Activated T-helper 1 cell treated with anti-CD3 and anti-CD28 coated beads, Interleukin-12 subunit alpha, Interleukin-12 subunit beta, Interleukin-2, Interleukin-4 antibody, amounts not matched to agents 30 ng/mL and 10 ng/mL and 1 ng/mL, durations not matched to agents 14 hours and 24 hours and 36 hours (primary cell): ENCODE results near the gene TICAM2. TPM values are rescaled to one million over a fixed set of nuclear protein-coding genes. Genes with fewer than 3 reads are reported as not detected.

ENCODE experiments used
- DNase-seq: peaks from one replicate; pipeline ENCODE4 v3.0.0; 2021; ENCODE audit warnings: low spot score
- H3K27ac Mint-ChIP-seq: one replicate; pipeline ENCODE4 v1.8.0; 2021; ENCODE audit warnings: mild to moderate bottlenecking, mixed read lengths
- H3K27me3 Mint-ChIP-seq: one replicate; pipeline ENCODE4 v1.8.0; 2022; ENCODE audit warnings: mild to moderate bottlenecking, moderate library complexity, mixed read lengths; ENCODE audit not compliant: insufficient read depth
- H3K36me3 Mint-ChIP-seq: one replicate; pipeline ENCODE4 v1.8.0; 2021; ENCODE audit warnings: low read depth, mixed read lengths
- H3K4me1 Mint-ChIP-seq: one replicate; pipeline ENCODE4 v1.8.0; 2021; ENCODE audit warnings: low read depth, mixed read lengths
- H3K4me3 Mint-ChIP-seq: one replicate; pipeline ENCODE4 v1.8.0; 2021; ENCODE audit warnings: mild to moderate bottlenecking, moderate library complexity, mixed read lengths
- H3K9me3 Mint-ChIP-seq: one replicate; pipeline ENCODE4 v1.8.0; 2021; ENCODE audit warnings: mixed read lengths
- intact Hi-C: fragments of 100-400 bp; cut with micrococcal nuclease; formaldehyde crosslinking; loops from one replicate; pipeline ENCODE4 v1.15.1; 2024
- total RNA-seq: library from RNA; stranded (reverse); gene quantifications from 2 replicates; pipeline ENCODE4 v1.2.3, GENCODE V29; 2022

TICAM2 gene
- total RNA-seq, 1 donor from 2014 or later = 1.1 TPM

DNA sequence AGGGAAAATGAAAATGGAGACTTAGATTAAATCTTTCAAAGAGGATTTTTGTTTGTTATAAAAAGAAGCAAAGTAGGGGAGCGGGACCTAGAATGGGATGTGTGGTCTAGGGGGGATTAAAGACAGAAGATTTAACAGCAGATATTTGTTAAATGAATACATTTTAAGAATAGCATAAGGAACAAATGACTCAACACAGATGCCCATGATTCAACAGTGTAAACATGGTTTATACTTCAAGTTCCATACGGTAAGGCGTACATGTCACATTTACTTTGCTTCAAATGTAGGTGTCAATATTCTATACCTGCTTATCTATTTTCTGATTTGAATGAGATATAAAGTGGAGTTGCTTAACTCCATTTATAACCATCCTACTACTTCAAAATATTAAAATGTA, 1.5 kb downstream of the TICAM2 start:
- intact Hi-C loops = loop anchor here (1.0 to 2.0 kb wide), 8 partner anchors 11 to 241 kb away; partner anchors contain the start of genes AP3S1, ATG12, FEM1C and TMED7
- Mint-ChIP-seq H3K36me3 (peaks cover 17% of the 10 kb centered on the region), H3K4me3 (peak overlapping the region; percentile 65), H3K9me3 (no peaks in the 10 kb centered on the region), H3K27me3 (no peaks in the 10 kb centered on the region), H3K27ac (no peak overlapping the region), H3K4me1 (peaks cover 35% of the 10 kb centered on the region)
- DNase-seq = no peak

DNA sequence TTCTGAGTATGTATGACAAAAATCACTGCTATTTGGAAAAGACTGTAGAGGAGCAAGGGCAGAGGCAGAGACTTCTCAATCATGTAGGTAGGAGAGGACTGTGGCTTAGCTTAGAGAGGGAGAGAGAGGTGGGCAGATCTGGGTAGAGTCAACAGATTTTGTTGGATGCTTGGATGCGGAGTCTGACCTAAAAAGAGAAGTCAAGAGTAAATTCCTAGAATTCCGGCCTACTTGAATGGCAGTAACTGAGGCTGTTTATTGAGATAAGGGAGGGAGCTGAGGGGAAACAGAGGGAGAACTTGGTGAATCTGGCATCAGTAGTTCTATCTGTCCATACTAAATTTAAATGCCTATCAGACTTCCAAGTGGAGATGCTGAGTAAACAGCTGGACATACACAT, 2.4 kb downstream of the TICAM2 start:
- Mint-ChIP-seq H3K4me1 (peaks cover 35% of the 10 kb centered on the region), H3K27me3 (no peaks in the 10 kb centered on the region), H3K9me3 (no peaks in the 10 kb centered on the region), H3K27ac (no peak overlapping the region), H3K4me3 (peak overlapping the region; percentile 27), H3K36me3 (peaks cover 16% of the 10 kb centered on the region)
- intact Hi-C loops = loop anchor here (2.0 kb wide), 3 partner anchors 13 to 223 kb away; no protein-coding TSS in a partner anchor
- no peak for DNase-seq

GRCh38 chr5:115599502-115599901, 2.8 kb downstream of the TICAM2 start:
- no peaks in the 10 kb centered on the region for H3K9me3 Mint-ChIP-seq
- no peak for DNase-seq
- H3K27ac Mint-ChIP-seq = no peak overlapping the region
- peak overlapping the region; percentile 52 for H3K4me3 Mint-ChIP-seq
- H3K27me3 Mint-ChIP-seq = no peaks in the 10 kb centered on the region
- intact Hi-C loops = no loop called here
- H3K4me1 Mint-ChIP-seq = peaks cover 35% of the 10 kb centered on the region
- H3K36me3 Mint-ChIP-seq = peaks cover 16% of the 10 kb centered on the region

GRCh38 chr5:115594128-115595047, 7.9 kb downstream of the TICAM2 start:
- DNase-seq = no peak
- Mint-ChIP-seq H3K4me1 (peaks cover 9% of the 10 kb centered on the region), H3K36me3 (peaks cover 6% of the 10 kb centered on the region), H3K27me3 (peaks cover 3% of the 10 kb centered on the region), H3K4me3 (no peak overlapping the region), H3K27ac (no peak overlapping the region), H3K9me3 (no peaks in the 10 kb centered on the region)
- intact Hi-C loops = no loop called here

GRCh38 chr5:115589043-115589442, 13.2 kb downstream of the TICAM2 start:
- no peak overlapping the region for H3K27ac Mint-ChIP-seq
- peaks cover 2% of the 10 kb centered on the region for H3K36me3 Mint-ChIP-seq
- no peak for DNase-seq
- peaks cover 6% of the 10 kb centered on the region for H3K4me1 Mint-ChIP-seq
- intact Hi-C loops = loop anchor here (5.0 kb wide), 2 partner anchors 212 to 478 kb away; no protein-coding TSS in a partner anchor
- peaks cover 3% of the 10 kb centered on the region for H3K27me3 Mint-ChIP-seq
- no peak overlapping the region for H3K4me3 Mint-ChIP-seq
- H3K9me3 Mint-ChIP-seq = no peaks in the 10 kb centered on the region

DNA sequence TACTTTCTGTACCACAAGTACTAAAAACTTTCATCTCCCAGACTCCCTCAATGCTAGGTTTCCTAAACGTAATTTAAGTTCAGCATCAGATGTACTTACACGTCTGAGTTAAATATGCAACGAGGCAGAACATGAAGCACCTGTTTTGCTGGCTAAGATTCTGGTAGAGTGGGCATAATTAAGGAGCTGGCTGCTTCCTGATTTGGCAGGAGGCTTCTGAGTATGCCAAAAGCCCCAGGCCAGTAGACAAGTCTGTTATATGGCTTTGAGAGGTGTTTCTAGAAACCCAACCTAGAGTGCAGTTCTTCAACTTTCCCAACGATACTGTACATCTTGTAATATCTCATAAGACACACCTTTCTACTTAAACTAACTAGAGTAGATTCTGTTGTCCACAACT, 13.6 kb downstream of the TICAM2 start:
- Mint-ChIP-seq H3K4me1 (peaks cover 6% of the 10 kb centered on the region), H3K27ac (no peak overlapping the region), H3K4me3 (no peak overlapping the region), H3K27me3 (peaks cover 3% of the 10 kb centered on the region), H3K36me3 (peaks cover 2% of the 10 kb centered on the region), H3K9me3 (no peaks in the 10 kb centered on the region)
- intact Hi-C loops = loop anchor here (5.0 kb wide), 2 partner anchors 211 to 479 kb away; no protein-coding TSS in a partner anchor
- DNase-seq = no peak

- no peak overlapping the region for H3K27ac Mint-ChIP-seq
- intact Hi-C loops = loop anchor here (1.0 to 5.0 kb wide), 6 partner anchors 14 to 488 kb away; no protein-coding TSS in a partner anchor
- H3K4me1 Mint-ChIP-seq = peaks cover 2% of the 10 kb centered on the region
- no peaks in the 10 kb centered on the region for H3K9me3 Mint-ChIP-seq
- H3K36me3 Mint-ChIP-seq = peaks cover 2% of the 10 kb centered on the region
- no peak for DNase-seq
- no peak overlapping the region for H3K4me3 Mint-ChIP-seq
- H3K27me3 Mint-ChIP-seq = peaks cover 2% of the 10 kb centered on the region
These were observed 15.6 kb downstream of the TICAM2 start for GRCh38 chr5:115586525-115587146.

GRCh38 chr5:115585265-115585664, 17.0 kb downstream of the TICAM2 start:
- DNase-seq = no peak
- Mint-ChIP-seq H3K36me3 (peaks cover 5% of the 10 kb centered on the region), H3K27ac (no peak overlapping the region), H3K27me3 (no peaks in the 10 kb centered on the region), H3K4me1 (no peaks in the 10 kb centered on the region), H3K9me3 (no peaks in the 10 kb centered on the region), H3K4me3 (no peak overlapping the region)
- intact Hi-C loops = loop anchor here (5.0 kb wide), 2 partner anchors 208 to 482 kb away; no protein-coding TSS in a partner anchor

GRCh38 chr5:115584501-115584900, 17.8 kb downstream of the TICAM2 start:
- Mint-ChIP-seq H3K36me3 (peaks cover 5% of the 10 kb centered on the region), H3K4me3 (no peak overlapping the region)

DNA sequence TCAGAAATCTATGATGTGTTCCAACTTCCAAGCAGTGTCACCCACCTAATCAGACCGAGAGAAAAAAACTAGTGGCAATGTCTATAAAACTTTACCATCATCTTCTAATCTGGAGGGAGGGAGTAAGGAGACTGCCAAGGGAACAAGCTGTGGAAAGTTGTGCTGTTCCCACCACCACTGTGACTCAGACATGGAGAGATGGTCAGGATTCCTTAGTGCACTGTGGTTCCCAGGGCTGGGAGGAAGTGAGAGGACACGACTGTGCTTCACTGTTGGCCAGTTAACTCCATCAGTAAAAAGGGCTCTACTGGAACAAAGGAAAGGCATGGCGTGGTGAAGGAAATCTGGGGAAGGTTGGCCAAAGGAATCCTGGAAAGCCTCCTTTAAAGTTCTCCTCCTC, 18.8 kb downstream of the TICAM2 start:
- no peak overlapping the region for H3K4me3 Mint-ChIP-seq
- H3K27me3 Mint-ChIP-seq = no peaks in the 10 kb centered on the region
- H3K4me1 Mint-ChIP-seq = no peaks in the 10 kb centered on the region
- intact Hi-C loops = no loop called here
- DNase-seq = no peak
- H3K27ac Mint-ChIP-seq = no peak overlapping the region
- no peaks in the 10 kb centered on the region for H3K9me3 Mint-ChIP-seq
- peaks cover 5% of the 10 kb centered on the region for H3K36me3 Mint-ChIP-seq

More at GRCh38 chr5:115584501-115584900, 17.8 kb downstream of the TICAM2 start:
- Mint-ChIP-seq H3K27ac (no peak overlapping the region), H3K4me1 (no peaks in the 10 kb centered on the region), H3K27me3 (no peaks in the 10 kb centered on the region), H3K9me3 (no peaks in the 10 kb centered on the region)
- intact Hi-C loops = no loop called here
- no peak for DNase-seq

GRCh38 chr5:115580941-115581340, 21.3 kb downstream of the TICAM2 start:
- H3K27ac Mint-ChIP-seq = no peak overlapping the region
- H3K9me3 Mint-ChIP-seq = no peaks in the 10 kb centered on the region
- no peak for DNase-seq
- intact Hi-C loops = no loop called here
- H3K36me3 Mint-ChIP-seq = peaks cover 5% of the 10 kb centered on the region
- no peak overlapping the region for H3K4me3 Mint-ChIP-seq
- no peaks in the 10 kb centered on the region for H3K27me3 Mint-ChIP-seq
- no peaks in the 10 kb centered on the region for H3K4me1 Mint-ChIP-seq

- Mint-ChIP-seq H3K27ac (no peak overlapping the region), H3K36me3 (peaks cover 5% of the 10 kb centered on the region), H3K9me3 (no peaks in the 10 kb centered on the region), H3K4me1 (no peaks in the 10 kb centered on the region), H3K4me3 (no peak overlapping the region), H3K27me3 (no peaks in the 10 kb centered on the region)
- intact Hi-C loops = loop anchor here (10.0 kb wide), 1 partner anchor 1965 kb away; no protein-coding TSS in a partner anchor
- DNase-seq = no peak
These were observed 22.5 kb downstream of the TICAM2 start for GRCh38 chr5:115579747-115580173.

GRCh38 chr5:115579216-115579615, 23.1 kb downstream of the TICAM2 start:
- no peak for DNase-seq
- H3K27ac Mint-ChIP-seq = no peak overlapping the region
- no peaks in the 10 kb centered on the region for H3K9me3 Mint-ChIP-seq
- H3K27me3 Mint-ChIP-seq = no peaks in the 10 kb centered on the region
- H3K36me3 Mint-ChIP-seq = peaks cover 5% of the 10 kb centered on the region
- no peak overlapping the region for H3K4me3 Mint-ChIP-seq
- H3K4me1 Mint-ChIP-seq = no peaks in the 10 kb centered on the region
- intact Hi-C loops = loop anchor here (10.0 kb wide), 1 partner anchor 1964 kb away; no protein-coding TSS in a partner anchor
